HG03565 (cell line): ENCODE results near the gene MAGOHB.

Experiments
- ATAC-seq: cut with Tn5 transposase; IDR thresholded peaks from one replicate; pipeline ENCODE4 v1.9.1; 2021; ENCODE audit warnings: mild to moderate bottlenecking, moderate library complexity; ENCODE audit not compliant: unreplicated experiment

Gene MAGOHB

GRCh38 chr12:10557329-10557728 is 56.1 kb downstream of the MAGOHB start:
- ATAC-seq, result no peak

GRCh38 chr12:10554756-10555481 is 58.5 kb downstream of the MAGOHB start:
- ATAC-seq, result no peak

- ATAC-seq, result no peak
Measured at GRCh38 chr12:10554228-10554755, 59.1 kb downstream of the MAGOHB start.
